Measurements from ENCODE around the gene ZNF682.
"Not testable (repeated sequence)": the region's sequence is repeated elsewhere in the genome, so short reads cannot be mapped to it uniquely, and the experiment has no call there.

Gene ZNF682

GRCh38 chr19:20070691-20071090 is 31.4 kb upstream of the ZNF682 start:
- H3K4me3 ChIP-seq, result no peak overlapping the region
- H3K4me1 ChIP-seq, result no peaks in the 10 kb centered on the region
- H3K36me3 ChIP-seq, result no peaks in the 10 kb centered on the region
- peaks cover 65 to 98% (median 80%) of the 10 kb centered on the region in 11 experiments for H3K9me3 ChIP-seq (replicated peaks in 1 of 11)
- no peak overlapping the region for H3K9ac ChIP-seq
- H4K20me1 ChIP-seq, result no peaks in the 10 kb centered on the region
- no peak overlapping the region for H3K4me2 ChIP-seq
- H3K27me3 ChIP-seq, result no peaks in the 10 kb centered on the region
- no peak for TF ChIP-seq Cebpa-rat (IDR thresholded peaks at IDR 0.05)
- H3K27ac ChIP-seq, result no peak overlapping the region

DNA sequence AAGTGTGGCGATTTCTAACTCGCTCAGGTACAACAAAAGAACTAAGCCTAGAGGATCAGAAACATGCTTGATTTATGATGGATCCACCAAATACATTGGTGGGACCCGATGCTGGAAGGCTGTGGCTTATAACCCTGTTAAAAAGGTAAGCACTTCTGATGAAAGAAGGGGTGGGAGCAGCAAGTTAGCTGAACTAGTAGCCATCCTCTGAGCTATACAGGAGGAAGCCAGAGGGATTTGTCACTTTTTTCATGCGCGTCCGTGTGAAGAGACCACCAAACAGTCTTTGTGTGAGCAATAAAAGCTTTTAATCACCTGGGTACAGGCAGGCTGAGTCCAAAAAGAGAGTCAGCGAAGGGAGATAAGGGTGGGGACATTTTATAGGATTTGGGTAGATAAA is 29.3 kb upstream of the ZNF682 start:
- not testable (repeated sequence) for H3K27me3 ChIP-seq, H3K9ac ChIP-seq, H3K4me2 ChIP-seq, H3K4me1 ChIP-seq, H3K27ac ChIP-seq, H3K36me3 ChIP-seq, H3K4me3 ChIP-seq, H4K20me1 ChIP-seq
- peaks cover 64 to 88% (median 72%) of the 10 kb centered on the region in 11 experiments for H3K9me3 ChIP-seq (replicated peaks in 1 of 11)

GRCh38 chr19:20067943-20068342 is 28.6 kb upstream of the ZNF682 start:
- no peak for TF ChIP-seq Cebpa-rat (IDR thresholded peaks at IDR 0.05)
- no peak overlapping the region for H3K4me2 ChIP-seq
- peaks cover 60 to 84% (median 68%) of the 10 kb centered on the region in 11 experiments for H3K9me3 ChIP-seq (replicated peaks in 1 of 11)
- H3K9ac ChIP-seq, result no peak overlapping the region
- no peaks in the 10 kb centered on the region for H3K36me3 ChIP-seq
- H3K27me3 ChIP-seq, result no peaks in the 10 kb centered on the region
- H3K4me1 ChIP-seq, result no peaks in the 10 kb centered on the region
- no peaks in the 10 kb centered on the region for H4K20me1 ChIP-seq
- H3K4me3 ChIP-seq, result no peak overlapping the region
- H3K27ac ChIP-seq, result no peak overlapping the region

DNA sequence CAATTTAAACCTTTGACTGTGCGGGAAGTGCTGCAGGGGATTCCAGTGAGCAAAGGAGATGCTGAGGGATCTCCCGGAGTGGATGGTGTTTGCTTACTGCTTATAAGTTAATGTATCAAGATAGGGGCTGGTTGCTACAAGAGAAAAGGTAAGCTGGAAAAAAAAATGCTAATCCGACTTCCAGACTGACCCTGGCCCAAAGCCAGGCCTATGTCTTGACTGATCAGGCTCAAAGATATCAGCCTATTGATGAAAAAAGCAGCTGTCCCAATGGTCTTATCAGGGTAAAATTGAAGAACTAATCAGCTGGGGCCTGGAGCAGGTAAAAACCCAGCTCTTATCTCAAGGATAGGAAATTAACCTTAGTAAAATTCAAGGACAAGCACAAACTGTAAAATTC is 27.6 kb upstream of the ZNF682 start:
- H3K27ac ChIP-seq, result no peak overlapping the region

GRCh38 chr19:20060282-20060681 is 21.0 kb upstream of the ZNF682 start:
- Histone ChIP-seq H3K4me3 (no peak overlapping the region), H3K27ac (no peak overlapping the region), H3K36me3 (no peaks in the 10 kb centered on the region), H3K27me3 (no peaks in the 10 kb centered on the region), H3K9me3 (replicated peaks in 1 of 11) (peaks cover 4 to 13% (median 6%) of the 10 kb centered on the region in 11 experiments; a peak in 16 of 22 replicates), H3K4me2 (no peak overlapping the region), H4K20me1 (no peaks in the 10 kb centered on the region), H3K9ac (no peak overlapping the region), H3K4me1 (0 out of 20 replicates have a peak, but pooled peaks cover 0 to 5% (median 0%) of the 10 kb centered on the region in 10 experiments)
- TF ChIP-seq Cebpa-rat (IDR thresholded peaks at IDR 0.05), result no peak

More for the DNA sequence above, 27.6 kb upstream of the ZNF682 start:
- H3K4me2 ChIP-seq, result no peak overlapping the region
- no peak overlapping the region for H3K9ac ChIP-seq
- H3K4me3 ChIP-seq, result no peak overlapping the region
- H3K9me3 ChIP-seq (replicated peaks in 1 of 11), result peaks cover 59 to 76% (median 63%) of the 10 kb centered on the region in 11 experiments
- no peaks in the 10 kb centered on the region for H3K4me1 ChIP-seq
- H3K27me3 ChIP-seq, result no peaks in the 10 kb centered on the region
- H3K36me3 ChIP-seq, result no peaks in the 10 kb centered on the region
- H4K20me1 ChIP-seq, result no peaks in the 10 kb centered on the region
- no peak for TF ChIP-seq Cebpa-rat (IDR thresholded peaks at IDR 0.05)

GRCh38 chr19:20058738-20059137 is 19.4 kb upstream of the ZNF682 start:
- H3K36me3 ChIP-seq; H3K9ac ChIP-seq; H3K4me3 ChIP-seq; H3K4me2 ChIP-seq; H3K9me3 ChIP-seq (replicated peaks in 1 of 11); H3K4me1 ChIP-seq; H4K20me1 ChIP-seq; H3K27me3 ChIP-seq; H3K27ac ChIP-seq: not testable (repeated sequence)

DNA sequence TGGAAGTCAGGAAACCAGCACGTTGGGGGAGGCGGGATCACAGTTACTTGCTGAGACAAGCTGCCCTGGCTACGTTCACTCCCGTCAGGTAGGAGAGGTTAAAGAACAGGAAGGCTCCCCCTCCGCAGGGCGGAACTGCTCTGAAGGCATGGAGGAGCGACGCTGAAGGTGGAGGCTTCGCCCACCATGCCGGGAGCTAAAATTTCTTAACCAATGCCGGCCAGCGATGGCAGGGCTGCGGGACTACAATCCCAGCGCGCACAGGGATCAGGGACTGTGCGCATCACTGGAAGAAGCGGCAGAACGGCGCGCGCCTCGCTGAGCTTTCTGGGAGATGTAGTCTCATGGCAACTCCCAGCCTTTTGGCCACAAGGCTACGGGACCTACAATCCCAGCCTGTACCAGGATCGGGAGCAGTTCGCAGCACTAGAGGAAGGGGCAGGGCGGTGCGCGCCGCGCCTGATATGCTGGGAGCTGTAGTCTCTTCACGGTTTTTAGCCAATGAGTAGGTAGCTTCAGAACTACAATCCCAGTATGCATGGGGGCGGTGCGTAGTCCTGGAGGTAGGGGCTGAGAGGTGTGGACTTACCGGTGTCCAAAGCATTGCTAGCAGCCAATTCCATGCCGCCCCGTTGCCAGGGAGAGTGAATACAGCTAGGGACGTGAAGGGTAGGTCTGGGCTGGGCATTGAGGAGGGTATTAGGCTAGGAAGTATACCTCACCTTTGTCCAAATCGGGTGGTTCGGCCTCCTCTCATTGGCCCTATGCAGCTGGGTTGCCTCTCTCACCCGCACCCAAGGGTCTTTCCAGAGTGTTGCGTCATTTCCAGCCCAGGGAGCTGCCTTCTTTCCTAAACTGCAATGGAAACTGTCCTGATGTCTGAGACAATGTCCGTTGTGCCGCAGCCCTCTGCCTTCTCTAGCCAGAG is 12.8 kb upstream of the ZNF682 start:
- Histone ChIP-seq H3K9ac (peak overlapping the region; percentile 63 to 84 (median 78)), H3K27me3 (no peaks in the 10 kb centered on the region), H3K4me1 (peaks cover 6 to 15% (median 13%) of the 10 kb centered on the region in 10 experiments; a peak in 18 of 20 replicates), H3K4me3 (peak overlapping the region; percentile 65 to 87 (median 75)), H3K9me3 (replicated peaks in 1 of 11) (peaks cover 0 to 10% (median 0%) of the 10 kb centered on the region in 11 experiments; a peak in 4 of 22 replicates), H3K4me2 (peak overlapping the region; percentile 74 to 95 (median 88)), H3K27ac (peak overlapping the region; percentile 62 to 87 (median 73); a peak in 21 of 22 replicates), H4K20me1 (no peaks in the 10 kb centered on the region), H3K36me3 (no peaks in the 10 kb centered on the region)
- TF ChIP-seq Cebpa-rat (IDR thresholded peaks at IDR 0.05), result peak in 6 of 11 experiments; percentile 19 to 82 (median 42); a peak in 7 of 22 replicates

DNA sequence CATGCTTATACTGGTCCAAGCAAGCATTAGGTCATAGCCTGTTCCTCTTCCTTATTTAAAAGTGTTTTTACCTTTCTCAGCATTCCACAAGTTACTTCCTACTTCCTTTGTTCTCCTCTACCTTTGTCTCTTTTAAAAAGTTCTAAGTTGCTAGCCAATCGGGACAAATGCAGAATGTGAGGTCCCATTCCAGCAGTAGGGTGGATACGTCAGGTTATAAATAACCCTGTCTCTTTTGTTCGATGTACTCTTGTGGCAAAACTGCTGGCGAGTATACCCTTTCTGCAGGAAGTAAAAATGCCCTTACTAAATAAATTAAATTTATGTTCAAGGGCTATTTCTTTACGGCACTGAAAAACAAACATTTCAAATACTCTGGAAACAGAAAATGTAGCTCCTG is 6.4 kb upstream of the ZNF682 start:
- H3K4me2 ChIP-seq, result peak overlapping the region in 1 of 11 experiments; percentile 18; a peak in 1 of 22 replicates

GRCh38 chr19:20044663-20045062 is 5.4 kb upstream of the ZNF682 start:
- no peak for TF ChIP-seq Cebpa-rat (IDR thresholded peaks at IDR 0.05)
- H3K36me3 ChIP-seq, result no peaks in the 10 kb centered on the region
- no peaks in the 10 kb centered on the region for H3K27me3 ChIP-seq

More for the DNA sequence above, 6.4 kb upstream of the ZNF682 start:
- not testable (repeated sequence) for H3K4me1 ChIP-seq, H3K27me3 ChIP-seq, H3K27ac ChIP-seq, H3K9ac ChIP-seq, H4K20me1 ChIP-seq, H3K36me3 ChIP-seq, H3K4me3 ChIP-seq
- peaks cover 8 to 24% (median 14%) of the 10 kb centered on the region in 11 experiments; a peak in 18 of 22 replicates for H3K9me3 ChIP-seq (replicated peaks in 1 of 11)

More at GRCh38 chr19:20044663-20045062, 5.4 kb upstream of the ZNF682 start:
- Histone ChIP-seq H3K9ac (no peak overlapping the region), H3K4me3 (no peak overlapping the region), H3K4me2 (no peak overlapping the region), H4K20me1 (no peaks in the 10 kb centered on the region), H3K4me1 (peaks cover 0 to 8% (median 0%) of the 10 kb centered on the region in 10 experiments; a peak in 2 of 20 replicates), H3K9me3 (replicated peaks in 1 of 11) (peaks cover 16 to 34% (median 23%) of the 10 kb centered on the region in 11 experiments; a peak in 20 of 22 replicates), H3K27ac (no peak overlapping the region)
